ENCODE data around the gene SLC39A5. TPM values are rescaled to one million over a fixed set of nuclear protein-coding genes. Genes with fewer than 3 reads are reported as not detected.

The SLC39A5 gene
- total RNA-seq, 3 donors from 2014 or later (not counting 1 experiment from before 2014, with no cell fraction given): 0.70 to 1.4 (median 0.71) TPM

DNA sequence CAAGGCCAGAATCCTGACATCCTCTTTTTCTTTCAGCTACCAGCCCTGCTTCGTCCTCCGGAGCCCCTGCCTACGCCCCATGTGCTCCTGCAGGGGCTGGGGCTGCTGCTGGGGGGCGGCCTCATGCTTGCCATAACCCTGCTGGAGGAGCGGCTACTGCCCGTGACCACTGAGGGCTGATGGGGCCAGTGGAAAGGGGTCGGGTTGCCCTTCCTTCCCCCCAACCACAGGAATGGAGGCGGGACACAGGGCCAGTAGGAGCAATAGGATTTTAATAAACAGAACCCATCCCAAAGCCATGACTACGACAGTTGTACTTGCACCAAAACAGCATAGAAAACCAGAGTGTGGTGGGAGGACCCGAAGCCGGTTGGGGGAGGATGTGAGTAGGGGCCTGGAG is 7.7 kb downstream of the SLC39A5 start:
- 92% methylated on average over 11 of the region's 11 CpGs for WGBS (ENCODE audit: insufficient coverage)
- no peak for ATAC-seq
- no peak overlapping the region for H3K4me3 ChIP-seq (ENCODE audit: low read length)
- H3K27me3 ChIP-seq (ENCODE audit: control insufficient read depth, insufficient read depth, low read length): no peaks in the 10 kb centered on the region
- TF ChIP-seq, protein P1, sequence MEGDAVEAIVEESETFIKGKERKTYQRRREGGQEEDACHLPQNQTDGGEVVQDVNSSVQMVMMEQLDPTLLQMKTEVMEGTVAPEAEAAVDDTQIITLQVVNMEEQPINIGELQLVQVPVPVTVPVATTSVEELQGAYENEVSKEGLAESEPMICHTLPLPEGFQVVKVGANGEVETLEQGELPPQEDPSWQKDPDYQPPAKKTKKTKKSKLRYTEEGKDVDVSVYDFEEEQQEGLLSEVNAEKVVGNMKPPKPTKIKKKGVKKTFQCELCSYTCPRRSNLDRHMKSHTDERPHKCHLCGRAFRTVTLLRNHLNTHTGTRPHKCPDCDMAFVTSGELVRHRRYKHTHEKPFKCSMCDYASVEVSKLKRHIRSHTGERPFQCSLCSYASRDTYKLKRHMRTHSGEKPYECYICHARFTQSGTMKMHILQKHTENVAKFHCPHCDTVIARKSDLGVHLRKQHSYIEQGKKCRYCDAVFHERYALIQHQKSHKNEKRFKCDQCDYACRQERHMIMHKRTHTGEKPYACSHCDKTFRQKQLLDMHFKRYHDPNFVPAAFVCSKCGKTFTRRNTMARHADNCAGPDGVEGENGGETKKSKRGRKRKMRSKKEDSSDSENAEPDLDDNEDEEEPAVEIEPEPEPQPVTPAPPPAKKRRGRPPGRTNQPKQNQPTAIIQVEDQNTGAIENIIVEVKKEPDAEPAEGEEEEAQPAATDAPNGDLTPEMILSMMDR (IDR thresholded peaks at IDR 0.05): no peak
- H3K36me3 ChIP-seq (ENCODE audit: control insufficient read depth, insufficient read depth, low read length): peaks cover 22% of the 10 kb centered on the region
- H3K9me3 ChIP-seq (ENCODE audit: control insufficient read depth, insufficient read depth, low read length): no peaks in the 10 kb centered on the region
- no peak overlapping the region for H3K27ac Mint-ChIP-seq
- H3K4me3 Mint-ChIP-seq: no peak overlapping the region
- no peak for DNase-seq
- peaks cover 0 to 7% of the 10 kb centered on the region in 2 donors for H3K4me1 Mint-ChIP-seq
- H3K36me3 Mint-ChIP-seq: no peaks in the 10 kb centered on the region
- no peaks in the 10 kb centered on the region for H3K4me1 ChIP-seq (ENCODE audit: control insufficient read depth, insufficient read depth, low read length)
- H3K9me3 Mint-ChIP-seq: no peaks in the 10 kb centered on the region
- intact Hi-C loops (cut with micrococcal nuclease): no loop called here
- H3K27ac ChIP-seq (ENCODE audit: low read length): no peak overlapping the region
- no peaks in the 10 kb centered on the region for H3K27me3 Mint-ChIP-seq (ENCODE audit: low read depth in 2 of 2)

DNA sequence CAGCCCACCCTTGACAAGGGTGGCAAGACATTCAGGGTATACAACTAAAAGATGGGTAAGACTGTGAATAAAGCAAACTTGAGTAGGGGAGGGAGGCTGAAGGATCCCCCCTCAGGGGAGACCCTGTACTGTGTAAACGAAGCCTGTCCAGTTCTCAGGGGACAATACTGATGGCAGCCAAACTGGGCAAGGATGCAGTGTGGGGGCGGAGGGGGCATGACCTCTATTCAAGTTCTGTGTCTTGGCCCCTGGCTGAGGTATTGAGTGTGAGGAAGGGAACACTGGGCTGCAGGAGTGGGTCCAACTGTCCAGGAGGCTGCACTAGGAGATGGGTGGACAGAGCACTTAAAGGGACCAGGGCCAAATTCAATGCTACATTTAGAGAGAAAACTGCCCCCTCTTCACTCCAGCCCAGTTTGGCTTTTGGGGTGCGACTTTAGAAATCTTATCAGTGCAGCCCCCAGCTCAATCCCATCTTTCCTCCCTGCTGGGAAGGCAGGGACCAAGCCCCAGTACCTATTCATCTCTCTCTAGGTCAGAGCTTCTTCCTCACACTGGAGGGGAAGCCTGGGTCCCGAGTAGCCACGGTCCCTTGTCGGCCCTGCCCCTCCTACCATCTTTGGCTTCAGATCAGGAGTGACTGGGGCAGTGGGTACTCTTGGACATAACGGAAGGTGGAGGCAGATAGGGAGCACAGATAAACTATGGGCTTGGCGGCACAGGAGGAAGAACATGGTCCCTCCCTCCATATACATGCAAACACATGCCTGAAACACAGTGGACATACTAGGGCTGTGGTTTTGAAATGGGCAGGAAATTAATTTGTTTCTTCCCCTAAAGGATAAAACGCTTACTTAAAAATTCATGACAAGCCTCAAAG is 11.8 kb downstream of the SLC39A5 start:
- DNase-seq (no peak), ATAC-seq (no peak)
- WGBS (ENCODE audit: insufficient coverage): 92% methylated on average over 7 of the region's 9 CpGs
- TF ChIP-seq, protein P1 (IDR thresholded peaks at IDR 0.05): no peak
- Histone ChIP-seq H3K4me3 (ENCODE audit: low read length) (no peak overlapping the region), H3K9me3 (ENCODE audit: control insufficient read depth, insufficient read depth, low read length) (no peaks in the 10 kb centered on the region), H3K27ac (ENCODE audit: low read length) (no peak overlapping the region), H3K27me3 (ENCODE audit: control insufficient read depth, insufficient read depth, low read length) (no peaks in the 10 kb centered on the region), H3K4me1 (ENCODE audit: control insufficient read depth, insufficient read depth, low read length) (no peaks in the 10 kb centered on the region), H3K36me3 (ENCODE audit: control insufficient read depth, insufficient read depth, low read length) (peaks cover 56% of the 10 kb centered on the region)
- H3K9me3 Mint-ChIP-seq: no peaks in the 10 kb centered on the region
- H3K36me3 Mint-ChIP-seq: no peaks in the 10 kb centered on the region
- H3K4me3 Mint-ChIP-seq: no peak overlapping the region
- intact Hi-C loops (cut with micrococcal nuclease): no loop called here
- no peak overlapping the region for H3K27ac Mint-ChIP-seq
- H3K27me3 Mint-ChIP-seq (ENCODE audit: low read depth in 2 of 2): no peaks in the 10 kb centered on the region
- peaks cover 0 to 12% of the 10 kb centered on the region in 2 donors for H3K4me1 Mint-ChIP-seq

DNA sequence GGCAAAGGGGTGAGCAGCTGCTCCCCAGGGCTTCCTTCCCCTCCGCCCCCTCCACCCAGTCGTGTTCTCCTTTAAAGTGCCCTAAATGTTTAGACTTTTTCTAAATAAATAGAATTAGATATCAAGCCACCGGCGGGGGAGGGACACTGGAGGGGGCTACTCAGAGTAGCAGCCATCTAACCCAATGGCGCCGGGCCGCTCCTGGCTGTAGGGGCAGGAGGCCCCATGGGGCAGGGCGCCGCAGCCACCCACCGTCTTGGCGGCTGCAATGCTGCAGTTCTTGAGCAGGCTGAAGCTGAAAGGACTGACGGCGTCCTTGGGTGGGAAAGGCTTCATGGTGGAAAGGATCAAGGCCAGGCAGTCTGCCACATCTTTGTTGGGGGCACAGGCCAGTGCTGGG is 13.1 kb downstream of the SLC39A5 start:
- TF ChIP-seq, protein P1 (IDR thresholded peaks at IDR 0.05): no peak
- Mint-ChIP-seq H3K4me3 (no peak overlapping the region), H3K27me3 (ENCODE audit: low read depth in 2 of 2) (no peaks in the 10 kb centered on the region), H3K27ac (no peak overlapping the region), H3K4me1 (peaks cover 0 to 12% of the 10 kb centered on the region in 2 donors), H3K9me3 (no peaks in the 10 kb centered on the region), H3K36me3 (no peaks in the 10 kb centered on the region)
- ATAC-seq (no peak), DNase-seq (no peak)
- Histone ChIP-seq H3K9me3 (ENCODE audit: control insufficient read depth, insufficient read depth, low read length) (no peaks in the 10 kb centered on the region), H3K27me3 (ENCODE audit: control insufficient read depth, insufficient read depth, low read length) (no peaks in the 10 kb centered on the region), H3K36me3 (ENCODE audit: control insufficient read depth, insufficient read depth, low read length) (peaks cover 68% of the 10 kb centered on the region), H3K4me3 (ENCODE audit: low read length) (no peak overlapping the region), H3K4me1 (ENCODE audit: control insufficient read depth, insufficient read depth, low read length) (no peaks in the 10 kb centered on the region), H3K27ac (ENCODE audit: low read length) (no peak overlapping the region)
- WGBS (ENCODE audit: insufficient coverage): 95% methylated on average over 13 of the region's 13 CpGs
- intact Hi-C loops (cut with micrococcal nuclease): no loop called here
